ENCODE results near the gene TNFAIP8L2. TPM values are rescaled to one million over a fixed set of nuclear protein-coding genes. Genes with fewer than 3 reads are reported as not detected.

TNFAIP8L2 gene
- total and polyA plus RNA-seq, 3 donors (not counting 1 experiment from before 2014, with no cell fraction given), result not detected

Other genes with a start within 250 kb of the TNFAIP8L2 start
- gene SETDB1, start 230.3 kb upstream of the TNFAIP8L2 start, total RNA-seq, result 10 to 100 TPM; 30.3 TPM
- 21.0 TPM for gene SETDB1, start 230.3 kb upstream of the TNFAIP8L2 start, polyA plus RNA-seq
- 100 to 1,000 TPM; 113 to 169 TPM for gene CERS2, start 181.8 kb upstream of the TNFAIP8L2 start, total RNA-seq
- gene CERS2, start 181.8 kb upstream of the TNFAIP8L2 start, polyA plus RNA-seq, result 145 TPM
- gene ANXA9, start 174.4 kb upstream of the TNFAIP8L2 start, total RNA-seq, result 1 to 10 TPM in 1 of 2 donors, under 1 TPM in 1; 0.67 to 1.5 TPM
- gene ANXA9, start 174.4 kb upstream of the TNFAIP8L2 start, polyA plus RNA-seq, result 1.1 TPM
- 10 to 100 TPM; 17.6 to 30.2 TPM for gene MINDY1, start 149.7 kb upstream of the TNFAIP8L2 start, total RNA-seq
- gene MINDY1, start 149.7 kb upstream of the TNFAIP8L2 start, polyA plus RNA-seq, result 16.5 TPM
- gene PRUNE1, start 148.2 kb upstream of the TNFAIP8L2 start, total RNA-seq, result 10 to 100 TPM in 1 of 2 donors, 1 to 10 TPM in 1; 9.4 to 16.3 TPM
- gene PRUNE1, start 148.2 kb upstream of the TNFAIP8L2 start, polyA plus RNA-seq, result 12.2 TPM
- gene BNIPL, start 120.1 kb upstream of the TNFAIP8L2 start, total RNA-seq, result under 1 TPM; 0.17 to 0.47 TPM
- 0.42 TPM for gene BNIPL, start 120.1 kb upstream of the TNFAIP8L2 start, polyA plus RNA-seq
- 1 to 10 TPM; 1.5 to 1.7 TPM for gene C1orf56, start 108.9 kb upstream of the TNFAIP8L2 start, total RNA-seq
- 0.66 TPM for gene C1orf56, start 108.9 kb upstream of the TNFAIP8L2 start, polyA plus RNA-seq
- gene CDC42SE1, start 97.0 kb upstream of the TNFAIP8L2 start, total RNA-seq, result 100 to 1,000 TPM; 112 to 160 TPM
- gene CDC42SE1, start 97.0 kb upstream of the TNFAIP8L2 start, polyA plus RNA-seq, result 80.2 TPM
- gene MLLT11, start 96.3 kb upstream of the TNFAIP8L2 start, total RNA-seq, result 1 to 10 TPM; 7.6 to 8.2 TPM
- 11.1 TPM for gene MLLT11, start 96.3 kb upstream of the TNFAIP8L2 start, polyA plus RNA-seq
- gene GABPB2, start 85.9 kb upstream of the TNFAIP8L2 start, total RNA-seq, result 10 to 100 TPM in 1 of 2 donors, 1 to 10 TPM in 1; 9.2 to 10.7 TPM
- gene GABPB2, start 85.9 kb upstream of the TNFAIP8L2 start, polyA plus RNA-seq, result 6.7 TPM
- gene SEMA6C, start 10.0 kb upstream of the TNFAIP8L2 start, total RNA-seq, result 1 to 10 TPM in 1 of 2 donors, under 1 TPM in 1; 0.50 to 1.6 TPM
- 0.44 TPM for gene SEMA6C, start 10.0 kb upstream of the TNFAIP8L2 start, polyA plus RNA-seq
- gene LYSMD1, start 9.3 kb downstream of the TNFAIP8L2 start, total RNA-seq, result 1 to 10 TPM; 7.3 to 9.7 TPM
- gene LYSMD1, start 9.3 kb downstream of the TNFAIP8L2 start, polyA plus RNA-seq, result 3.8 TPM
- gene SCNM1, start 9.5 kb downstream of the TNFAIP8L2 start, total RNA-seq, result 10 to 100 TPM; 24.8 to 47.6 TPM
- 30.1 TPM for gene SCNM1, start 9.5 kb downstream of the TNFAIP8L2 start, polyA plus RNA-seq
- not detected for gene TMOD4, start 19.3 kb downstream of the TNFAIP8L2 start, total RNA-seq
- gene TMOD4, start 19.3 kb downstream of the TNFAIP8L2 start, polyA plus RNA-seq, result 0.23 TPM
- 10 to 100 TPM; 34.3 to 71.3 TPM for gene VPS72, start 33.5 kb downstream of the TNFAIP8L2 start, total RNA-seq
- gene VPS72, start 33.5 kb downstream of the TNFAIP8L2 start, polyA plus RNA-seq, result 42.2 TPM
- 100 to 1,000 TPM in 1 of 2 donors, 10 to 100 TPM in 1; 94.2 to 103 TPM for gene PIP5K1A, start 41.9 kb downstream of the TNFAIP8L2 start, total RNA-seq
- gene PIP5K1A, start 41.9 kb downstream of the TNFAIP8L2 start, polyA plus RNA-seq, result 56.0 TPM
- gene PSMD4, start 98.1 kb downstream of the TNFAIP8L2 start, total RNA-seq, result 100 to 1,000 TPM in 1 of 2 donors, 10 to 100 TPM in 1; 94.7 to 167 TPM
- 223 TPM for gene PSMD4, start 98.1 kb downstream of the TNFAIP8L2 start, polyA plus RNA-seq
- 10 to 100 TPM; 17.7 to 23.3 TPM for gene ZNF687, start 125.7 kb downstream of the TNFAIP8L2 start, total RNA-seq
- 11.5 TPM for gene ZNF687, start 125.7 kb downstream of the TNFAIP8L2 start, polyA plus RNA-seq
- 10 to 100 TPM; 46.7 to 58.3 TPM for gene PI4KB, start 170.8 kb downstream of the TNFAIP8L2 start, total RNA-seq
- gene PI4KB, start 170.8 kb downstream of the TNFAIP8L2 start, polyA plus RNA-seq, result 57.9 TPM
- gene RFX5, start 190.6 kb downstream of the TNFAIP8L2 start, total RNA-seq, result 10 to 100 TPM; 45.5 to 45.9 TPM
- gene RFX5, start 190.6 kb downstream of the TNFAIP8L2 start, polyA plus RNA-seq, result 28.5 TPM
- gene SELENBP1, start 216.1 kb downstream of the TNFAIP8L2 start, total RNA-seq, result 1 to 10 TPM in 1 of 2 donors, not detected in 1; 2.8 TPM
- gene SELENBP1, start 216.1 kb downstream of the TNFAIP8L2 start, polyA plus RNA-seq, result not detected
- gene PSMB4, start 242.9 kb downstream of the TNFAIP8L2 start, total RNA-seq, result 100 to 1,000 TPM; 239 to 352 TPM
- gene PSMB4, start 242.9 kb downstream of the TNFAIP8L2 start, polyA plus RNA-seq, result 412 TPM